HG03439 (cell line): Measurements from ENCODE around the gene GON4L.
"Not testable (repeated sequence)": the region's sequence is repeated elsewhere in the genome, so short reads cannot be mapped to it uniquely, and the experiment has no call there.

ENCODE experiments used
- ATAC-seq: cut with Tn5 transposase; IDR thresholded peaks from one replicate; pipeline ENCODE4 v1.9.1; 2021; ENCODE audit warnings: mild to moderate bottlenecking, moderate library complexity; ENCODE audit not compliant: unreplicated experiment

The GON4L gene

DNA sequence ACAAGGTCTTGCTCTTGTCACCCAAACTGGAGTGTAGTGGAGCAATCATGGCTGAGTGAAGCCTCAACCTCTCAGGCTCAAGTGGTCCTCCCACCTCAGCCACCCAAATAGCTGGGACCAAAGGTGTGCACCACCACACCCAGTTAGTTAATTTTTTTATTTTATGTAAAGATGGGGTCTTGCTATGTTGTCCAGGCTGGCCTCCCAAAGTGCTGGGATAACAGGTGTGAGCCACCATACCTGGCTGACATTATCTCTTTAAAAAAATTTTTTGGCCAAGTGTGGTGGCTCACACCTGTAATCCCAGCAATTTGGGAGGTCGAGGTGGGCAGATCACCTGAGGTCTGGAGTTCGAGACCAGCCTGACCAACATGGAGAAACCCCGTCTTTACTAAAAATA, 98.0 kb downstream of the GON4L start:
- ATAC-seq = not testable (repeated sequence)

DNA sequence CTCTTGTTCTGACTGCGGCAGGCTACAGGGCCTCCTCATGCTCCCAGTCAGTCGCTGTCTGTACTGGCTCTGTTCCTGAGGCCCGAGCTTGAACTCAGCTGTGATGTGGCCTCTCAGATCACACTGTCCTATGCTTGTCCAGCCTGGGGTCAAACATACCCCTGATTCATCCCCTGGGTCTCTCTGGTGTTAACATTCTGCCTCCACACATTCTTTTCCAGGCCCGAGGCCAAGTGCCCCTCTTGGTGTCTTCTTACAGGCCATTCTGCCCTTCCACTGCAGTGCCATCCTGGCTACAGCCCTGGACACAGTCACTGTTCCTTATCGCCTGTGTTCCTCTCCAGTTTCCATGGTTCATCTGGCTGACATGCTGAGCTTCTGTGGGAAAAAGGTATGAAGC, 108.9 kb downstream of the GON4L start:
- not testable (repeated sequence) for ATAC-seq

DNA sequence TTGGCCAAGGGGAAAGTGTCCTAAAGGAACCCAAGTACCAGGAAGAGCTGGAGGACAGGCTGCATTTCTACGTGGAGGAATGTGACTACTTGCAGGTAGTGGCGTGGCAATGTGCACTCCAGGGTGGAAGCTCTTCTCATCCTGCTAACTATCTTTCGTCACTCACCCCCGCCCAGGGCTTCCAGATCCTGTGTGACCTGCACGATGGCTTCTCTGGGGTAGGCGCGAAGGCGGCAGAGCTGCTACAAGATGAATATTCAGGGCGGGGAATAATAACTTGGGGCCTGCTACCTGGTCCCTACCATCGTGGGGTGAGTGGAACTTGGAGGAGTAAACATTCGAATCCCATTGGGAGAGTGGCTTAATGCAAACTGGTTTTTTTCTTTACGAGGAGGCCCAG, 109.4 kb downstream of the GON4L start:
- ATAC-seq = not testable (repeated sequence)

DNA sequence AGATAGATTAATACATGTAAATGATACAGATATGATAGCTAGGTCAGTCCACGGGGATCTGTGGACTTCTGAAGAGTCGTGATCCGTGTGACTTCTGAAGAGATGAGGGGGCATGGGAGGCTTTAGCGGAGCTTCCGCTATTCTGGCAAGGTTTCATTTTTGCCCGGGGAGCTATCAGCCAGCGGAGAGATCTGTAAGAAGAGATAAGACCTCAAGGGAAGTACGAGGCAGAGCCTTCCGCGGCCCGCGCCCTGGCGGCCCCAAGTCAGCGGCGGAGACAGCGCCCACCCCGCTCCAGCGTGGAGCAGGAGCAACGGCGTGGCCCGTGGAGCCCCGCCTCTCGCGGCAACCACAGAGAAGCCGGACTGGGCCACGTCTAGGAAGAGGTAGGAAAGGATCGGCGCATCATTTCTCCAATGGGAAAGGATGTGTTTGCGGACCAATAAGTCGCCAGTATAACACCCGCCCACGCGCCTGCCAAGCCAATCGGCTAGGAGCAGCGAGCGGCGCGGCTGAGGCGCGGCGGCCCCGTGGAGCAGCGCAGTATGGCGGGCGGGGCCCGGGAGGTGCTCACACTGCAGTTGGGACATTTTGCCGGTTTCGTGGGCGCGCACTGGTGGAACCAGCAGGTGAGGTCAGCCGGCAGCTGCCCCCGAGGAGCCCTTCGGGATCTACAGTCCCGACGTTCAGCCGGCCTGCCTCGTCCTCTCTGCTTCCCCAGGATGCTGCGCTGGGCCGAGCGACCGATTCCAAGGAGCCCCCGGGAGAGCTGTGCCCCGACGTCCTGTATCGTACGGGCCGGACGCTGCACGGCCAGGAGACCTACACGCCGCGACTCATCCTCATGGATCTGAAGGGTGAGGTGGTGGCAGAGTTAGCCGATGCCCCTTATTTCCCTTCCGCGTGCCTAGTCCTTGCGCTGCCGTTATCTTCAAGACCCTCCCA, 111.5 kb downstream of the GON4L start:
- peak; percentile 88 for ATAC-seq

DNA sequence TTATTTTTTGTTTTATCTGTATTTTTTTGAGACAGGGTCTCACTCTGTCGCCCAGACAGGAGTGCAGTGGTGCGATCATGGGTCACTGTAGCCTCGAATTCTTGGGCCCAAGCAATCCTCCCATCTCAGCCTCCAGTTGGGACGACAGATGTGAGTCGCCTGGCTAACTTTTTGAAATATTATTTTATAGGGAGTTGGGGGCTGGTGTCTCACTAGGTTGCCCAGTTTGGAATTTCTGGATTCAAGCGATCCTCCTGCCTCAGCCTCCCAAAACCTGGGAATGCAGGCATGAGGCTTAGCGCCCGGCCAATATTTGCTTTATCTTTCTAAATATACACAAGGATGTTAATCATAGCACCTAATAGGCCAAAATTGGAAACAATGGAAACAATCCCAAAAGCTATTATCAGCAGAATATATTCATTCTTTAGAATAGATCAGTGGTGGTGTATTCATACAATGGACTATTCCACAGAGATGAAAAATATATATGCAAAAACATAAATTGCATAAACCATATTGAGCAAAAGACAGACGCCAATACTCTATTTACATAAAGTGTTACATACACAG, 112.2 kb downstream of the GON4L start:
- ATAC-seq = no peak

DNA sequence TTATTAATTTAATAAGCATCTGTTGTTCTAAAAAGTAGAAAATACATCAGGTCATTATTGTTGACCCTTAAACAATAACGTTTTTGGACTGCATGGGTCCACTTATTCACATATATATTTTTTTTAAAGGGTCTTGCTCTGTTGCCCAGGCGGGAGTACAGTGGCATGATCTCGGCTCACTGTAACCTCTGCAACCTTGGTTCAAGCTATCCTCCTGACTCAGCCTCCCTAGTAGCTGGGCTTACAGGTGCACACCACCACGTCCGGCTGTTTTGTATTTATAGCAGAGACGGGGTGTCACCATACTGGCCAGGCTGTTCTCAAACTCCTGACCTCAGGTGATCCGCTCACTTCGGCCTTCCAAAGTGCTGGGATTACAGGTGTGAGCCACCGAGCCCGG, 115.1 kb downstream of the GON4L start:
- ATAC-seq = no peak

DNA sequence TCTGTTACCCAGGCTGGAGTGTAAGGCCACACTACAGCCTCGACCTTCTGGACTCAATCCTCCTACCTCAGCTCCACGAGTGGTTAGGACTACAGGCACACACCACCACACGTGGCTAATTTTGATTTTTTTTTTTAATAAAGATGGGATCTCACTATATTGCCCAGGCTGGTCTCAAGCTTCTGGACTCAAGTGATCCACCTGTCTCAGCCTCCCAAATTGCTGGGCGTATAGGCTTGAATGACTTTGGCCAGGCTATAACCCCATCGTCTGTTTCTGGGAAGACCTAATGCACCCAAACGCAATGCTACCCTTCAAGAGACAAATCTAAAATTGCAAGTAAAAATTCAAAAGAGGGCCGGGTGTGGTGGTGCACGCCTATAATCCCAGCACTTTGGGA, 116.0 kb downstream of the GON4L start:
- ATAC-seq = no peak

DNA sequence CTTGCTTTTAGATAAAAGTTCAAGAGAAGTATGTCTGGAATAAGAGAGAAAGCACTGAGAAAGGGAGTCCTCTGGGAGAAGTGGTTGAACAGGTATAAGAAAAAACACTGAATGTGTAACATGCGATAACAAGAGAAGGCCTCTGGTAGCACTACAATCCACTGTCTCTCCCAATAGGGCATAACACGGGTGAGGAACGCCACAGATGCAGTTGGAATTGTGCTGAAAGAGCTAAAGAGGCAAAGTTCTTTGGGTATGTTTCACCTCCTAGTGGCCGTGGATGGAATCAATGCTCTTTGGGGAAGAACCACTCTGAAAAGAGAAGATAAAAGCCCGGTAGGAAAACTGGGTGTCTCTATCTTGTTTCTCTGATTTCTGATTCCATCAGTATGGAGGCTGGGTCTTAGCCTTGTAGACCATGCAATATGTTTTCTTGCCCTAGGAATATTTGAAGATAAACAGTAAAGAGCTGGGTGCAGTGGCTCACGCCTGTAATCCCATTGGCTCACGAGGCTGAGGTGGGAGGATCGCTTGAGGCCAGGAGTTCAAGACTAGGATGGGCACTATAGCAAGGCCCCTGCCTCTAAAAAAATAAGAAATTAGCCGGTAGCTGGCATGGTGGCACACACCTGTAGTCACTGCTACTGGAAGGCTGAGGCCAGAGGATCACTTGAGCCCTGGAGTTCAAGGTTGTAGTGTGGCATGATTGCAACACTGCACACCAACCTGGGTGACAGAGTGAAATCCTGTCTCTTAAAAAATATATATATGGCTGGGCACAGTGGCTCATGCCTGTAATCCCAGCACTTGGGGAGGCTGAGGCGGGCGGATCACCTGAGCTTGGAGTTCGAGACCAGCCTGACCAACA, 127.7 kb downstream of the GON4L start:
- ATAC-seq = no peak

DNA sequence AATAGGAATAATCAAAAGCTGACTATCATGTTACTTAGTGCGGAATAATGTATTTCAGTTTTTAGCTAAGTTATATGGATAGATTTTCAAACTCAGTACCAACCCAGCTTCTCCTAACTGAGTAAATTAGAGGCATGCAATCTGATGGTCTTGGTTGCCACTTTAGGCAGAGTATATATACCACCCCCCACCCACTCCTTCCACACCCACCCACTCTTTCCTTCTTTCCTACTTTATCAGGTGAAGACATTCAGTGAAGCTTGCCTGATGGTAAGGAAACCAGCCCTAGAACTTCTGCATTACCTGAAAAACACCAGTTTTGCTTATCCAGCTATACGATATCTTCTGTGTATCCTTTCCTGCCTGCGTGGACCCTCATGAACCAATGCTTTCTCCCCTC, 131.9 kb downstream of the GON4L start:
- ATAC-seq = no peak

DNA sequence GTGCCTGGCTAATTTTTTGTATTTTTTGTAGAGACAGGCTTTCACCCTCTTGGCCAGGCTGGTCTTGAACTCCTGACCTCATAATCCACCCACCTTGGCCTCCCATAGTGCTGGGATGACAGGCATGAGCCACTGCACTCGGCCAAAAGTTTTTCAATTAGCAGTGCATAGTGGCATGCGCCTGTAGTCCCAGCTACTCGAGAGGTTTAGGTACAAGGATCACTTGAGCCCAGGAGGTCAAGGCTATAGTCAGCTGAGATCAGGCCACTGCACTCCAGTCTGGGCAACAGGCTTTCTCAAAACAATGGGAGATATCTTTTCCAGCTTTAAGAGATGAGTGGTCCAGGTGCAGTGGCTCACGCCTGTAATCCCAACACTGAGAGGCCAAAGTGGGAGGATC, 137.3 kb downstream of the GON4L start:
- no peak for ATAC-seq

DNA sequence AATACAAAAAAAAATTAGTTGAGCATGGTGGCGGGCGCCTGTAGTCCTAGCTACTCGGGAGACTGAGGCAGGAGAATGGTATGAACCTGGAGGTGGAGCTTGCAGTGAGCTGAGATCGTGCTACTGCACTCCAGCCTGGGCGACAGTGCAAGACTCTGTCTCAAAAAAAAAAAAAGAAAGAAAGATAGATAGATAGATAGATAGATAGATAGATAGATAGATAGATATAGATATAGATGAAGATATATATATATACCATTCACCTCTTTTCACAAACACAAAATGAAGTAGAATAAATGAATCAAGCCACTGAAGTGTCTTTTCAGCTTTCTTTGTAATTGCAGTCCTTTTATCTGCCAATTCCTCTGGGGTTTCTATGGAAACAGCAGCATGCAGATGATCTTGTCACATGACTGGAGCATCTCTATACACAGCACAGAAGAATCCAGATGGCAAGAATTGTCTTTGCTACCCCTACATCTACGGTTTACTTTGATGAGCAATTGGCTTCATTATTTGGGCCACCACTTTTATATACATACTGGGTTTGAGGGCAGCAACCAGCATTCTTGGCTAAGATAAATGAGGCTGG, 138.4 kb downstream of the GON4L start:
- not testable (repeated sequence) for ATAC-seq

DNA sequence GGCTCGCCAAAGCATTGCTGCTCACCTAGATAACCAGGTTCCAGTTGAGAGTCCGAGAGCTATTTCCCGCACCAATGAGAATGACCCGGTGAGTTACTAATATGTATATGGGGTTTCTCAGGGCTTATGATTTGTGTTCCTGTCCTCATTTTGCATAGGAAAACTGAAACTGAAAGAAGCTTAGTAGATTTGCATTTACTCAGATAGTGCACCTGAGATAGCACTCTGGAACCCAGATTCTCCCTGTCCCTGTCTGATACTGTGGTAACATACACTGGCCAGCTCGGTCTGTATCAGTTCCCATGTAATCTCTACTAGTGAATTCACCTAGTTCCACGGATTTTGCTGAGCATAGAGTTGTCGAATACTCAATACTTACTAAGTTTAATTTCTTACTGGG, 140.0 kb downstream of the GON4L start:
- ATAC-seq = no peak

DNA sequence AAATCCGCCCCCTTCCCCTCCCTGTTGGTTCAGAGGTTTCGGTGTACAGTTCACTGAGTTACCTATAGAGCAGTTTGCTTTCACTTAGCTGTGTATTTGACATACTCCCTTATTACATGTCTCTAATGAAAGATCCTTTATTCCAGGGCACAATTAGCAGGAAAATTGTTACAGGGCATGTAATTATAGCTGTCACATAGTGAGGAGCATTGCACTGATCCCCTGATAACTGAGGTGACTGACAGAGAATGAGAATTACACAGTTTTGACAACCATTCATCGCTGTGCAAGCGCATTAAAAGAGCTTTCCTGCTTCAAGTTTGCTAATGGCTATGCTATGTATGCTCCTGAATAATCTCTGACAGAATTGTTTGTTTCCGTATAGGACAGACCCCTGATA, 141.2 kb downstream of the GON4L start:
- ATAC-seq = no peak

DNA sequence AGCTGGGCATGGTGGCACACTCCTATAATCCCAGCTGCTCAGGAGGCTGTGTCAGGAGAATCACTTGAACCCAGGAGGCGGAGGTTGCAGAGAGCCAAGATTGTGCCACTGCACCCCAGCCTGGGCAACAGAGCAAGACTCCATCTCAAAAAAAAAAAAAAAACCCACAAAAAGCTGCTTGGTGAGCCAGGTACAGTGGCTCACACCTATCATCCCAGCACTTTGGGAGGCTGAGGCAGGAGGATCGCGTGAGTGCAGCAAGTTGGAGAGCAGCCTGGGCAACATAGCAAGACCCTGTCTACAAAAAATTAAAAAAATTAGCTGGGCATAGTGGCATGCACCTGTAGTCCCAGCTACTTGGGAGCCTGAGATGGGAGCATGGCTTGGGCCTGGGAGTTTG, 142.0 kb downstream of the GON4L start:
- ATAC-seq = not testable (repeated sequence)

DNA sequence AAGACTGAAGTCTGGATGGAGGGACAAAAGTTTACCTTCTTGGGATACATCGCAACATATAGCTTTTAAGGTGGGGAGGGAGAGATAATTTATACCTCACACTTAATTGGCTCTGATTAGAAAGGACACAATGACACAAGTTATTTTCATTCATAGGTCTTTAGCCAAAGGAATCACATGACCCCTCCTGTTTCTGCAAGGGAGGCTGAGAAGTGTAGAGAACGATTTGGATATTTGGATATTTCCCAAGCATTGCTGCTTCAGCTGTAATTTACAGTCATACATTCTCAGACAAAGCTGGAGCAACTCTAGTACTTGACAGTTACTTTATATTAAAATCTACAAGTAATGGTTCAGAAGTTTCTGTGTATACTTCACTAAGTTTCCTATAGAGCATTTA, 143.9 kb downstream of the GON4L start:
- no peak for ATAC-seq

DNA sequence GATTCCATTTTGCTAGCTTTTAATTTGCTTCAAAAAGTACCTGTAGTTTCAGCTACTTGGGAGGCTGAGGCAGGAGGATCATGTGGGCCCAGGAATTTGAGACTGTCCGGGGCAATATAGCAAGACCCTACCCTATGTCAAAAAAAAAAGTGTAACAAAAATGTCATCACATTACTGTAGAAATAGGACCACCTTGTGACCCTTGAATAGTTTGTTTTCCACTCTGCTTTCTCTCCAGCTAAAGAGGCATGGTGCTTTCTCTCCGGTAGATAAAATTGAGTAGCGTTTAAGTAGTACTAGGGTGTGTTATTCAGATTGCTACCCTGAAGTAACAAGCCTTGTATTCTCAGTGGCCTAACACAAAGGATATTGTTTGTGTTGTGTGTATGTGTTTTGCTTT, 144.4 kb downstream of the GON4L start:
- not testable (repeated sequence) for ATAC-seq

DNA sequence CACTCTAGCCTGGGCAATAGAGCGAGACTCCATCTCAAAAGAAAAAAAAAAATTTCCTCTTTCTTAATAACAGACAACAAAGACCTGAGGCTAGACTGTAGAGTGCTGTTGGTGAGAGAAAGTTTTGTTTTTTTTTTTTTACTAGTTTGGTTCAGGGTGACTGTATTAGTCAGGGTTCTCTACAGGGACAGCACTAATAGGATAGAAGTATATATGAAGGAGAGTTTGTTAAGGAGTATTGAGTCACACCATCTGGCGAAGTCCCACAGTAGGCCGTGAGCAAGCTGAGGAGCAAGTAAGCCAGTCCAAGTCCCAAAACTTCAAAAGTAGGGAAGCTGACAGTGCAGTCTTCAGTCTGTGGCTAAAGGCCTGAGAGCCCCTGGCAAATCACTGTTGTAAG, 145.6 kb downstream of the GON4L start:
- ATAC-seq = not testable (repeated sequence)

DNA sequence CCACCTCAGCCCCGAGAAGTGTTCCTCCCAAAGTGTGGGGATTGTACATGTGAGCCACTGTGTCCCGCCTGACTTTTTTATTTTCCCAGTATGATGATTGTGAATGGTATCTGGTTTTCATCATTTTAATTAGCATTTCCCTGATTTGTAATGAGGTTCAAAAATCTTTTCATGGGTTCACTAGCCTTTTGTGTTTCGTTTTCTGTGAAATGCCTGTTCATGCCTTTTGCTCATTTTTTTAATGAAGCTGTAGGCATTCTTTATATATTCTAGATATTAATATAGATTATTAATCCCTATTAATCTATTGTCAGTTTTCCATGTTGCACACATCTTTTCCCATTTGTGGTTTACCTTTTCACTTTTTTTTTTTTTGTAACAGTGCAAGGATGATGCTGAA, 147.6 kb downstream of the GON4L start:
- ATAC-seq = no peak

DNA sequence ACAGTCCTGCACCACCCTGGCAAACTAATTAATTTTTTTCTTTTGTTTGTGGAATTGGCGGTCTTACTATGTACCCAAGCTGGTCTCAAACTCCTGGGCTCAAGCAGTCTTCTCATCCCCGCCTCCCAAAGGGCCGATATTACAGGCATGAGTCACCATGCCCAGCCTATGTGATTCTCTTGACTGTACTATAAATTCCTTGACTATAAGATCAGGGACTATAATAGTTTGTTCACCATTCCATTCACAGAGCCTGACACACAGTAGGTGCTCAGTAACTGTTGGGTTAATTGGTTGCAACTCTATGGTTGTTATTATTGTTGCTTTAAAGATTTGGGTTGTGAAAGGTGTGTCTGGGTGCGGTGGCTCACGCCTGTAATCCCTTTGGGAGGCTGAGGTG, 150.9 kb downstream of the GON4L start:
- no peak for ATAC-seq

DNA sequence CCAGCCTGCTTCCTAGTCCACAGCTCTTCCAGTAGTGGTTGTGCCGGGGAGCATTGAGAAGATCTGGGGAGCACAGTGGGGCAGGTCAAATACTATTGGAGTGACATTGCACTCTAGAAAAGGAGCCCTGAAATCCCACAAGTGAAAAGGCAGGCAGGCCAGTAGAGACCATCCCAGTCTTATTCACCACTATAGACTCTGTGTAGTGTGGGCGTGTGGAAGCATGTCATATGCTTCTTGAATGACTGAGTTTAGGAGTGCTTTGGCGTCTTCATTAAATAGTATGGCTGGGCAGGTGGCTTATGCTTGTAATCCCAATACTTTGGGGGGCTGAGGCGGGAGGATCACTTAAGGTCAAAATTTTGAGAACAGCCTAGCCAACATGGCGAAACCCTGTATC, 152.6 kb downstream of the GON4L start:
- ATAC-seq = not testable (repeated sequence)

DNA sequence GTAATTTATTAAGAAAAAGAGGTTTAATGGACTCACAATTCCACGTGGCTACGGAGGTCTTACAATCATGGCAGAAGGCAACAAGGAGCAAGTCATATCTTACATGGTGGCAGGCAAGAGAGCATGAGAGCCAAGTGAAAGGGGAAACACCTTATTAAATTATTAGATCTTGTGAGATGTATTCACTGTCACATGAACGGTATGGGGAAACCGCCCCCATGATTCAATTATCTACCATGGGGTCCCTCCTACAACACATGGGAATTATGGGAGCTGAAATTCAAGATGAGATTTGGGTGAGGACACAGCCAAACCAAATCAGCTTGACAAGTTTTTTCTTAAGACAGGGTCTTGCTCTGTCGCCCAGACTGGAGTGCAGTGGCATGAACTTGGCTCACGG, 153.8 kb downstream of the GON4L start:
- no peak for ATAC-seq
